IMR-90 (cell line): ENCODE results near the gene CCL2. TPM values are rescaled to one million over a fixed set of nuclear protein-coding genes. Genes with fewer than 3 reads are reported as not detected.

ENCODE experiments used
- ATAC-seq: fragments of 200-7000 bp; cut with Tn5 transposase; 2 replicates; pipeline ENCODE4 v1.9.1; 2020; ENCODE audit warnings: low read depth, mild to moderate bottlenecking, moderate library complexity
- BruUV-seq: library from RNA; stranded (reverse); fragments of 400-500 nt; replicated peaks from 2 replicates; lab custom pipeline; 2021; lab: Mats Ljungman, UMichigan
- CTCF ChIA-PET: fragments of 300-600 bp; formaldehyde crosslinking; extraction: SDS; loops from one replicate; lab custom pipeline; 2021; ENCODE audit warnings: antibody characterized with exemption; lab: Yijun Ruan, JAX
- POLR2A ChIA-PET: fragments of 300-600 bp; sonication (Branson Sonifier 250); formaldehyde crosslinking; loops from one replicate; lab custom pipeline; 2022; ENCODE audit warnings: antibody characterized with exemption; ENCODE audit not compliant: unreplicated experiment; lab: Charles Lee
- DNase-seq: peaks from one replicate; pipeline ENCODE4 v3.0.0; 2013
- H2AFZ ChIP-seq: replicated peaks from 2 replicates; pipeline ENCODE3; 2013; ENCODE audit warnings: low read length, mild to moderate bottlenecking; ENCODE audit not compliant: poor library complexity
- H2AK5ac ChIP-seq: 2 replicates; pipeline ENCODE4 v1.6.1; 2013; ENCODE audit warnings: low read depth, low read length, inconsistent platforms
- H2AK9ac ChIP-seq: replicated peaks from 2 replicates; pipeline ENCODE3; 2013; ENCODE audit warnings: mild to moderate bottlenecking, low read depth, low read length, moderate library complexity; ENCODE audit not compliant: poor library complexity
- H2BK120ac ChIP-seq: 2 replicates; pipeline ENCODE4 v1.6.1; 2013; ENCODE audit warnings: low read depth, low read length, inconsistent platforms
- H2BK15ac ChIP-seq: 3 replicates; pipeline ENCODE4 v1.6.1; 2013; ENCODE audit warnings: low read depth, low read length, inconsistent platforms
- H2BK20ac ChIP-seq: 2 replicates; pipeline ENCODE4 v1.6.1; 2013; ENCODE audit warnings: low read depth, mild to moderate bottlenecking, inconsistent platforms, low read length, moderate library complexity
- H2BK5ac ChIP-seq: 2 replicates; pipeline ENCODE4 v1.6.1; 2013; ENCODE audit warnings: mild to moderate bottlenecking, low read depth, low read length, inconsistent platforms; ENCODE audit not compliant: poor library complexity, severe bottlenecking
- H3K14ac ChIP-seq: replicated peaks from 2 replicates; pipeline ENCODE4 v1.6.1; 2013; ENCODE audit warnings: low read depth, low read length, inconsistent platforms
- H3K18ac ChIP-seq: 2 replicates; pipeline ENCODE4 v1.6.1; 2013; ENCODE audit warnings: low read depth, low read length, control low read depth
- H3K23ac ChIP-seq: 2 replicates; pipeline ENCODE4 v1.6.1; 2013; ENCODE audit warnings: low read depth, low read length, inconsistent platforms
- H3K27ac ChIP-seq: 2 replicates; pipeline ENCODE4 v1.5.1; 2013; ENCODE audit warnings: mild to moderate bottlenecking, control low read depth, low read length; ENCODE audit not compliant: insufficient read depth
- H3K27me3 ChIP-seq: 2 replicates; pipeline ENCODE4 v1.6.1; 2013; ENCODE audit warnings: low read length; ENCODE audit not compliant: control insufficient read depth, insufficient read depth
- H3K36me3 ChIP-seq: 2 replicates; pipeline ENCODE4 v1.6.1; 2013; ENCODE audit warnings: low read length, mixed read lengths; ENCODE audit not compliant: control insufficient read depth, insufficient read depth
- H3K4ac ChIP-seq: 2 replicates; pipeline ENCODE4 v1.6.1; 2013; ENCODE audit warnings: low read depth, low read length, inconsistent platforms
- H3K4me1 ChIP-seq: 2 replicates; pipeline ENCODE4 v1.6.1; 2013; ENCODE audit warnings: low read length, mixed read lengths; ENCODE audit not compliant: control insufficient read depth, insufficient read depth
- H3K4me2 ChIP-seq: 2 replicates; pipeline ENCODE4 v1.6.1; 2013; ENCODE audit warnings: low read depth, mild to moderate bottlenecking, control low read depth, low read length, moderate library complexity
- H3K4me3 ChIP-seq: 2 replicates; pipeline ENCODE4 v1.5.1; 2013; ENCODE audit warnings: low read depth, mild to moderate bottlenecking, control low read depth, low read length, moderate library complexity; ENCODE audit not compliant: insufficient read depth
- H3K56ac ChIP-seq: 2 replicates; pipeline ENCODE4 v1.6.1; 2013; ENCODE audit warnings: low read length, inconsistent platforms; ENCODE audit not compliant: insufficient read depth; ENCODE audit errors: extremely low read depth
- H3K79me1 ChIP-seq, 2 experiments: 2 replicates each; pipeline ENCODE4 v1.6.1; 2013; ENCODE audit warnings: low read length in 2 of 2, inconsistent platforms in 1 of 2, low read depth in 1 of 2
- H3K9ac ChIP-seq: 2 replicates; pipeline ENCODE4 v1.6.1; 2013; ENCODE audit warnings: low read depth, low read length, control low read depth
- H3K9me1 ChIP-seq: 2 replicates; pipeline ENCODE4 v1.6.1; 2013; ENCODE audit warnings: low read length, inconsistent platforms; ENCODE audit not compliant: insufficient read depth
- H3K9me3 ChIP-seq: 2 replicates; pipeline ENCODE4 v1.6.1; 2013; ENCODE audit warnings: low read length; ENCODE audit not compliant: control insufficient read depth, insufficient read depth
- H4K20me1 ChIP-seq: 2 replicates; pipeline ENCODE4 v1.6.1; 2013; ENCODE audit warnings: low read length, inconsistent platforms; ENCODE audit not compliant: insufficient read depth
- H4K5ac ChIP-seq: 2 replicates; pipeline ENCODE4 v1.6.1; 2013; ENCODE audit warnings: mild to moderate bottlenecking, low read depth, low read length, control low read depth
- H4K8ac ChIP-seq, 2 experiments: 2 replicates each; pipeline ENCODE4 v1.6.1; 2013; ENCODE audit warnings: low read depth in 2 of 2, low read length in 2 of 2, control low read depth in 1 of 2, inconsistent platforms in 1 of 2
- H4K91ac ChIP-seq: 2 replicates; pipeline ENCODE4 v1.6.1; 2013; ENCODE audit warnings: low read depth, low read length, inconsistent platforms; ENCODE audit not compliant: insufficient read depth
- BHLHE40 ChIP-seq: fragments of 150-350 bp; IDR thresholded peaks from 2 replicates; pipeline ENCODE4 v1.6.1; 2016; ENCODE audit warnings: mild to moderate bottlenecking, low read depth, low read length
- CEBPB ChIP-seq: IDR thresholded peaks from 2 replicates; pipeline ENCODE4 v1.6.1; 2012; ENCODE audit warnings: low read depth, low read length, improper control_type of control experiment
- CHD1 ChIP-seq: IDR thresholded peaks from 2 replicates; pipeline ENCODE4 v1.6.1; 2012; ENCODE audit warnings: low read depth, low read length, improper control_type of control experiment
- CTCF ChIP-seq: conservative IDR thresholded peaks from 2 replicates; pipeline ENCODE4 v1.5.1; 2012; ENCODE audit warnings: mild to moderate bottlenecking, low read depth, low read length, improper control_type of control experiment
- ELK1 ChIP-seq: fragments of 150-350 bp; IDR thresholded peaks from 2 replicates; pipeline ENCODE4 v1.6.1; 2016; ENCODE audit warnings: low read depth, mild to moderate bottlenecking, low read length, moderate library complexity, borderline replicate concordance
- FOS ChIP-seq: fragments of 150-350 bp; IDR thresholded peaks from 2 replicates; pipeline ENCODE4 v1.6.1; 2016; ENCODE audit warnings: low read depth, low read length
- MAFK ChIP-seq: IDR thresholded peaks from 2 replicates; pipeline ENCODE4 v1.6.1; 2012; ENCODE audit warnings: low read depth, low read length, improper control_type of control experiment
- MAZ ChIP-seq: IDR thresholded peaks from 2 replicates; pipeline ENCODE4 v1.6.1; 2012; ENCODE audit warnings: low read depth, mild to moderate bottlenecking, low read length, improper control_type of control experiment, moderate library complexity, borderline replicate concordance
- MXI1 ChIP-seq: IDR thresholded peaks from 2 replicates; pipeline ENCODE4 v1.6.1; 2012; ENCODE audit warnings: low read depth, mild to moderate bottlenecking, low read length, moderate library complexity, borderline replicate concordance
- POLR2A ChIP-seq: IDR thresholded peaks from 2 replicates; pipeline ENCODE4 v1.6.1; 2012; ENCODE audit warnings: mild to moderate bottlenecking, low read depth, low read length
- RAD21 ChIP-seq: IDR thresholded peaks from 2 replicates; pipeline ENCODE4 v1.6.1; 2012; ENCODE audit warnings: low read length, improper control_type of control experiment
- RCOR1 ChIP-seq: IDR thresholded peaks from 2 replicates; pipeline ENCODE4 v1.6.1; 2012; ENCODE audit warnings: mild to moderate bottlenecking, low read length, improper control_type of control experiment; ENCODE audit not compliant: insufficient replicate concordance
- SMC3 ChIP-seq: fragments of 150-350 bp; IDR thresholded peaks from 2 replicates; pipeline ENCODE4 v1.6.1; 2016; ENCODE audit warnings: low read depth, mild to moderate bottlenecking, antibody characterized with exemption, low read length, moderate library complexity
- WGBS, 2 experiments: methylation state at CpG; one replicate each; pipeline versions ENCODE4 v1.1.5 to v1.1.7; 2013; ENCODE audit warnings: missing lambda C conversion rate in 2 of 2; ENCODE audit not compliant: insufficient read length in 1 of 2; ENCODE audit errors: extremely low coverage in 2 of 2; 5-methylcytosine and 5-hydroxymethylcytosine counted together
- dilution Hi-C: fragments of 300-500 bp; cut with HindIII; formaldehyde crosslinking; loops from one replicate; pipeline ENCODE4 v1.14.3; 2018; ENCODE audit warnings: low sequenced_read_pairs; ENCODE audit not compliant: unreplicated experiment
- in situ Hi-C: fragments of 300-500 bp; cut with MboI; formaldehyde crosslinking; loops from 3 replicates; pipeline ENCODE4 v1.14.3; 2019; ENCODE audit warnings: low sequenced_read_pairs, inconsistent platforms, mixed read lengths
- intact Hi-C: fragments of 100-400 bp; cut with micrococcal nuclease; formaldehyde crosslinking; loops from 2 replicates; pipeline ENCODE4 v1.10.0; 2022
- polyA plus RNA-seq, 3 experiments: library from polyadenylated mRNA; depleted of rRNA; stranded (reverse); fragments of >200 nt; gene quantifications; 2 replicates each; pipeline ENCODE4 v1.2.3, GENCODE V29; 2012; ENCODE audit warnings: low replicate concordance in 1 of 3
- total RNA-seq: library from RNA; depleted of rRNA; stranded (reverse); fragments of >200 nt; gene quantifications from 2 replicates; pipeline ENCODE4 v1.2.3, GENCODE V29; 2012

CCL2 gene
- total and polyA plus RNA-seq, 2 of the 4 experiments (the other 2 are of a cell fraction), result 103 to 206 TPM

- BruUV-seq, result no TSS peak
- H3K14ac ChIP-seq, result no peak overlapping the region
- H4K5ac ChIP-seq, result no peak overlapping the region
- no peak overlapping the region for H2BK15ac ChIP-seq
- TF ChIP-seq CTCF (no peak), BHLHE40 (no peak), RAD21 (no peak), ELK1 (no peak), CEBPB (no peak), CHD1 (no peak), FOS (no peak), SMC3 (no peak), MXI1 (no peak), MAZ (no peak), MAFK (no peak), POLR2A (no peak), RCOR1 (no peak)
- H3K4me1 ChIP-seq, result peaks cover 4% of the 10 kb centered on the region; the same call in 1 of the 2 replicates
- 86% methylated on average over 1 of the region's 3 CpGs; no CpG with 5 or more reads in 1 of the 2 experiments for WGBS, 2 experiments
- H2AK5ac ChIP-seq, result no peak overlapping the region; the same call in 1 of the 2 replicates
- H3K56ac ChIP-seq, result no peak overlapping the region
- H3K4me3 ChIP-seq, result no peak overlapping the region
- ATAC-seq (no peak), DNase-seq (no peak)
- H3K36me3 ChIP-seq, result no peaks in the 10 kb centered on the region
- no peak overlapping the region for H4K91ac ChIP-seq
- dilution Hi-C loops (no loop called here), in situ Hi-C loops (no loop called here), intact Hi-C loops (no loop called here)
- no peak overlapping the region for H2AK9ac ChIP-seq
- no peak overlapping the region for H3K27ac ChIP-seq
- H3K9me1 ChIP-seq, result no peaks in the 10 kb centered on the region
- H3K9me3 ChIP-seq, result no peaks in the 10 kb centered on the region
- ChIA-PET CTCF (interaction anchor here (1.1 kb wide), 1 partner anchor 34 kb away, joined by 3 read pairs; no protein-coding TSS in a partner anchor), POLR2A (no interaction called here)
- no peak overlapping the region for H4K8ac ChIP-seq
- H3K4me2 ChIP-seq, result no peak overlapping the region
- H2BK120ac ChIP-seq, result no peak overlapping the region
- no peaks in the 10 kb centered on the region for H4K20me1 ChIP-seq
- H2AFZ ChIP-seq, result no peak overlapping the region
- H3K23ac ChIP-seq, result no peak overlapping the region
- no peak overlapping the region for H3K9ac ChIP-seq
- no peaks in the 10 kb centered on the region; the same call in 1 of the 2 replicates for H3K27me3 ChIP-seq
- H3K4ac ChIP-seq, result no peak overlapping the region
- H3K18ac ChIP-seq, result no peak overlapping the region; the same call in 1 of the 2 replicates
- no peaks in the 10 kb centered on the region for H3K79me1 ChIP-seq
- no peak overlapping the region for H2BK20ac ChIP-seq
- no peak overlapping the region for H2BK5ac ChIP-seq
These were observed 20.5 kb upstream of the CCL2 start for GRCh38 chr17:34234616-34235015.
